Suprapubic skin (tissue), 4 donors: ENCODE results near the gene ACD.

Experiments
- CTCF ChIP-seq, 2 donors: fragments of 200-600 bp in 1 of 2; fragments of 450-650 bp in 1 of 2; sonication (generic) in 1 of 2; IDR thresholded peaks; one replicate each; pipeline ENCODE4 v1.5.1; 2016 to 2019; ENCODE audit warnings: antibody characterized with exemption in 2 of 2, mild to moderate bottlenecking in 1 of 2, moderate library complexity in 1 of 2
- POLR2A ChIP-seq, 2 donors: fragments of 450-650 bp; IDR thresholded peaks; one replicate each; pipeline ENCODE4 v1.6.1; 2017; ENCODE audit warnings: antibody characterized with exemption in 2 of 2, mild to moderate bottlenecking in 2 of 2, moderate library complexity in 2 of 2
- POLR2AphosphoS5 ChIP-seq, 3 donors: sonication (generic); formaldehyde crosslinking; IDR thresholded peaks; one replicate each; pipeline ENCODE4 v1.6.1; 2017; ENCODE audit warnings: antibody characterized with exemption in 3 of 3

- no peak for TF ChIP-seq POLR2A (IDR thresholded peaks at IDR 0.05)
- no peak for TF ChIP-seq CTCF (IDR thresholded peaks at IDR 0.05)
- no peak for TF ChIP-seq POLR2AphosphoS5 (IDR thresholded peaks at IDR 0.05)
These were observed 22.4 kb downstream of the ACD start for GRCh38 chr16:67637625-67638024.
